Measurements from ENCODE around the gene PPIL1. TPM values are rescaled to one million over a fixed set of nuclear protein-coding genes. Genes with fewer than 3 reads are reported as not detected.

The PPIL1 gene
- total RNA-seq = 35.6 and 38.4 TPM in 2 replicates

GRCh38 chr6:36874443-36875249 lies at the start of gene PPIL1:
Gene PPIL1 (minus strand): TSS chr6:36874803. CDS start chr6:36874772, 31 bp downstream.

DNA sequence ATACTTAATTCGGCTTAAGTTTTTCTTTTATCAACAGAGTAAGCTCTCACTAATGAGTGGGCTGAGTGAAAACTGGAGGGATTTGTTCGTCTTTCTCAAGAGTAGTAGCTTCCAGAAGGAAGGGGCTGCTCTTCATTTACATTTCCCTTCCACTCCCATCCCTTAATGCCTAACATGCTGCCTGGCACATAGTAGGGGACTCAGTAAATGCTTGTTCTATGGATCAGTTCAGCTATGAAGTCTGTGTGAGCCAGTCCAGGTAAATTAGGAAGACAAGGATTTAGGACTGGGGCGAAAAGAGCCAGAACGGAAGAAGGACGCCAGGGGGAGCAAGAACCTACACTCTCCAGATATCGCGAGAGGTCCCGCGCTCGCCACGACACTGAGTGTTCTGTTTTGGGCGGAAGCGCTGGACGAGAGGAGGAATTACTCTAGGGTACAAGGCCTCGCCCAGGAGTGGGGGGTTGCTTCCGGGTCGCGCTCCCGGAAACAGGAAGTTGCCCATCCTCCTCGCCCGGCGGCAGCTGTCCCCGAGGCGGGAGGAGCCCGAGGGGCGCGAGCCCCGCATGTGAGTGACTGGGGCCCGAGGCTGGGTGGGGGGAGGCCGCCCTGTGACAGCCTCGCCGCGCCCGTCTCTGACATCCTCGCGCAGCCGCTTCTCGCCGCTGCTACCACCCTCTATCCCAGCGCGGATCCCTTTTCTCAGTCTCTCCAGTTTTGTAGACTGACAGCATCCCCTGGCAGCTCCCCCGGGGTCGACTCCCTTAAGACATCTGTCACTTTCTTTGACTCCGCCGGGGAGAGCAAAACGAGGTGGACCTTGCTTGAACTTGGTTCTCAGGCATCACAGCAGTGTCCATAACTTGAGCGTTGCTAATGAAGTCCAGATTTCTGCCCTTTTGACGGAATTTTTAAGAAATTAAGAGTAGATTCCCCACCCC lies 11.1 kb upstream of the PPIL1 start, which contains the start of gene C6orf89:
C6orf89 (plus strand) TSS at position 492 of the 941 bp plus-strand sequence. CDS start 13,493 bp downstream, outside the sequence.

DNA sequence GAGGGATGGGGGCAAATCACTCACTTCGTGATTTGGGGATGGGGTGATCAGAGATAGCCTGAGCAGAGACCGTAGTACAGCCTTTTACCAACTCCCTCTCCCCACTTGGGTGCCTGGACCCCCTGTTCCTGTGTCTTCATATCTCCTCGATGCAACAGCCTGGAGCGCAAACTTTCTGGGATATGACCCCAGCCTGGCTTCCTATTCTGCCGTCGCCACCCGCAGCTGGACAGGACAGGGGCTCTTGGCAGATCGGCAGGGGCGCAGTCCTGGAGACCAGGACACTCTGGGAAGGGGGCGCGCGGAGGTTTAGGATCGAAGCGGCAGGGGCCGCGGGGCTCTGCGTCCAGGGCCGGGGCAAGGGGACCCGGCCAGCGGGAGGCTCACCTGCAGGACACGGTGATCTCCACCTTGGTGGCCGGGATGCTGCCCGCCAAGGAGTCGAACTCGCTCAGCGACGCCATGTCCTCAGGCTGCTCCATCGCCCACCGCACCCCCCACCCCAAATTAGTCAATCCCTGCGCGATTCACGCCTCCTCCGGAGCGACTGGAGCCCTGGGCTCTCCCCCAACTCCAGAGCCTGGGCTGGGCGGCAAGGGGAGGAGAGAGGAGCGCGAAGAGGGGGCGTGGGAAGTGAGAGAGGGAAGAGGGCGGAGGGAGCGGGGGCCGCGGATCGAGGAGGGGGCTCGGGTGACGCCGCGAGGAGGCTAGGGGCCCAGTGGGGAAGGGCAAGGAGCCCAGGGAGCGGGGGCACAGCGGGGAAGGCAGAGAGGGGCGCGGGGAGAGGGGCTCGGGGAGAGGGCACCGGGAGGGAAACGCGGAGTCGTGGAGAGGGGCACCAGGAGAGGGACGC lies 35.5 kb downstream of the PPIL1 start, which contains the start of gene CPNE5:
CPNE5 (minus strand) TSS at position 549 of the 853 bp plus-strand sequence; CDS start at position 482, 67 bp downstream.

Other genes starting within 250 kb of the PPIL1 start
- 294 and 299 TPM in 2 replicates for gene CDKN1A, start 196.1 kb downstream of the PPIL1 start, total RNA-seq
- 0.07 and 0.10 TPM in 2 replicates for gene RAB44, start 177.0 kb downstream of the PPIL1 start, total RNA-seq
- 2.3 and 3.3 TPM in 2 replicates for gene CPNE5, start 35.4 kb downstream of the PPIL1 start, total RNA-seq
- 31.7 and 35.8 TPM in 2 replicates for gene C6orf89, start 11.1 kb upstream of the PPIL1 start, total RNA-seq
- gene PI16, start 79.9 kb upstream of the PPIL1 start, total RNA-seq = 0.98 TPM in 1 of 2 replicates, not detected in the other
- 266 and 272 TPM in 2 replicates for gene MTCH1, start 111.4 kb upstream of the PPIL1 start, total RNA-seq
- gene FGD2, start 130.9 kb upstream of the PPIL1 start, total RNA-seq = not detected in 2 replicates

All from mammary microvascular endothelial cell (primary cell).